PC-9 (cell line): ENCODE data around the gene LDB1. TPM values are rescaled to one million over a fixed set of nuclear protein-coding genes. Genes with fewer than 3 reads are reported as not detected.
A peak's percentile ranks its signal among the peaks of the same experiment; 100 is the strongest.

Experiments
- BruUV-seq: library from RNA; stranded (reverse); fragments of 400-500 nt; replicated peaks from 2 replicates; lab custom pipeline; 2021; lab: Mats Ljungman, UMichigan
- CTCF ChIA-PET: fragments of 300-600 bp; sonication (Branson Sonifier 250); formaldehyde crosslinking; loops from one replicate; lab custom pipeline; 2022; ENCODE audit warnings: antibody characterized with exemption; lab: Charles Lee
- POLR2A ChIA-PET: fragments of 300-600 bp; sonication (Branson Sonifier 250); formaldehyde crosslinking; loops from one replicate; lab custom pipeline; 2022; ENCODE audit warnings: antibody characterized with exemption; ENCODE audit not compliant: unreplicated experiment; lab: Charles Lee
- DNase-seq, 2 experiments: peaks; one replicate each; pipeline versions ENCODE4 v3.0.0 to v3.0.0-alpha.2; 2015 to 2022; ENCODE audit warnings: mixed read lengths in 1 of 2
- H2AFZ ChIP-seq: fragments of 200-600 bp; sonication (generic); 2 replicates; pipeline ENCODE4 v1.8.1; 2017; ENCODE audit warnings: antibody characterized with exemption
- H3F3A ChIP-seq: fragments of 200-600 bp; sonication (generic); 2 replicates; pipeline ENCODE4 v1.8.1; 2017; ENCODE audit warnings: antibody characterized with exemption, mild to moderate bottlenecking, low read depth; ENCODE audit not compliant: insufficient read depth
- H3K27ac ChIP-seq: fragments of 200-600 bp; sonication (generic); 2 replicates; pipeline ENCODE4 v1.6.1; 2016; ENCODE audit warnings: mixed run types
- H3K27me3 ChIP-seq: fragments of 200-600 bp; sonication (generic); 2 replicates; pipeline ENCODE4 v1.6.1; 2016; ENCODE audit warnings: low read depth, mixed run types; ENCODE audit not compliant: insufficient read depth
- H3K36me3 ChIP-seq: fragments of 200-600 bp; sonication (generic); 2 replicates; pipeline ENCODE4 v1.6.1; 2016; ENCODE audit warnings: low read depth, mixed run types
- H3K4me1 ChIP-seq: fragments of 200-600 bp; sonication (generic); replicated peaks from 2 replicates; pipeline ENCODE4 v1.6.1; 2016; ENCODE audit warnings: mixed run types; ENCODE audit not compliant: insufficient read depth
- H3K4me2 ChIP-seq: fragments of 200-600 bp; sonication (generic); 2 replicates; pipeline ENCODE4 v1.6.1; 2017; ENCODE audit warnings: mixed run types
- H3K4me3 ChIP-seq: fragments of 200-600 bp; sonication (generic); 2 replicates; pipeline ENCODE4 v1.6.1; 2016; ENCODE audit warnings: mixed run types
- H3K79me2 ChIP-seq: fragments of 200-600 bp; sonication (generic); 2 replicates; pipeline ENCODE4 v1.6.1; 2017; ENCODE audit warnings: low read depth, mixed run types
- H3K9me2 ChIP-seq: fragments of 200-600 bp; sonication (generic); 2 replicates; pipeline ENCODE4 v1.8.1; 2017; ENCODE audit warnings: mild to moderate bottlenecking; ENCODE audit not compliant: insufficient read depth
- H3K9me3 ChIP-seq: fragments of 200-600 bp; sonication (generic); 2 replicates; pipeline ENCODE4 v1.8.1; 2016; ENCODE audit warnings: low read depth; ENCODE audit not compliant: insufficient read depth
- H4K20me1 ChIP-seq: fragments of 200-600 bp; sonication (generic); 2 replicates; pipeline ENCODE4 v1.8.1; 2017; ENCODE audit not compliant: insufficient read depth
- EZH2 ChIP-seq: fragments of 200-600 bp; sonication (generic); IDR thresholded peaks from 2 replicates; pipeline ENCODE4 v1.8.0; 2017; ENCODE audit warnings: antibody characterized with exemption, low read depth
- intact Hi-C: fragments of 100-400 bp; cut with micrococcal nuclease; formaldehyde crosslinking; loops from one replicate; pipeline ENCODE4 v1.10.0; 2022; ENCODE audit not compliant: unreplicated experiment
- total RNA-seq: library from RNA; stranded (reverse); gene quantifications from 2 replicates; pipeline ENCODE4 v1.2.3, GENCODE V29; 2021
- TF ChIP-seq, protein P1 (sequence below): fragments of 200-600 bp; sonication (generic); conservative IDR thresholded peaks from 2 replicates; pipeline ENCODE4 v1.6.1; 2017; ENCODE audit warnings: mixed run types, antibody characterized with exemption, mild to moderate bottlenecking, moderate library complexity

LDB1 gene
- total RNA-seq, 1 experiment from 2014 or later: 38.5 TPM

DNA sequence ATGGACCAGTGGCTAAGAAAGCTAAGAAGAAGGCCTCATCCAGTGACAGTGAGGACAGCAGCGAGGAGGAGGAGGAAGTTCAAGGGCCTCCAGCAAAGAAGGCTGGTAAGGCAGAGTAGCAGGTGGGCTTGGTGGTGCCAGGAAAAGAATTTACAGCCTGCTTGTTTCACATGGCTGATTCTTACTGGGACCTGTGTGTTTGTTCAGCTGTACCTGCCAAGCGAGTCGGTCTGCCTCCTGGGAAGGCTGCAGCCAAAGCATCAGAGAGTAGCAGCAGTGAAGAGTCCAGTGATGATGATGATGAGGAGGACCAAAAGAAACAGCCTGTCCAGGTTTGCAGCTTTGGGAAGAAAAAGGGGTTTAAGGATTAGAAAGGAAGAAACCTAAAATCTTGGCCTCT is 37.1 kb upstream of the LDB1 start:
- Histone ChIP-seq H3K9me3 (no peaks in the 10 kb centered on the region), H4K20me1 (peaks cover 26% of the 10 kb centered on the region), H2AFZ (no peak overlapping the region), H3K79me2 (peaks cover 57% of the 10 kb centered on the region), H3K4me1 (peaks cover 11% of the 10 kb centered on the region; the same call in 1 of the 2 replicates), H3K36me3 (peaks cover 11% of the 10 kb centered on the region), H3K4me2 (no peak overlapping the region), H3K9me2 (no peaks in the 10 kb centered on the region), H3K27ac (no peak overlapping the region), H3K27me3 (no peaks in the 10 kb centered on the region), H3K4me3 (no peak overlapping the region), H3F3A (peaks cover 33% of the 10 kb centered on the region; the same call in 1 of the 2 replicates)
- TF ChIP-seq, protein P1, sequence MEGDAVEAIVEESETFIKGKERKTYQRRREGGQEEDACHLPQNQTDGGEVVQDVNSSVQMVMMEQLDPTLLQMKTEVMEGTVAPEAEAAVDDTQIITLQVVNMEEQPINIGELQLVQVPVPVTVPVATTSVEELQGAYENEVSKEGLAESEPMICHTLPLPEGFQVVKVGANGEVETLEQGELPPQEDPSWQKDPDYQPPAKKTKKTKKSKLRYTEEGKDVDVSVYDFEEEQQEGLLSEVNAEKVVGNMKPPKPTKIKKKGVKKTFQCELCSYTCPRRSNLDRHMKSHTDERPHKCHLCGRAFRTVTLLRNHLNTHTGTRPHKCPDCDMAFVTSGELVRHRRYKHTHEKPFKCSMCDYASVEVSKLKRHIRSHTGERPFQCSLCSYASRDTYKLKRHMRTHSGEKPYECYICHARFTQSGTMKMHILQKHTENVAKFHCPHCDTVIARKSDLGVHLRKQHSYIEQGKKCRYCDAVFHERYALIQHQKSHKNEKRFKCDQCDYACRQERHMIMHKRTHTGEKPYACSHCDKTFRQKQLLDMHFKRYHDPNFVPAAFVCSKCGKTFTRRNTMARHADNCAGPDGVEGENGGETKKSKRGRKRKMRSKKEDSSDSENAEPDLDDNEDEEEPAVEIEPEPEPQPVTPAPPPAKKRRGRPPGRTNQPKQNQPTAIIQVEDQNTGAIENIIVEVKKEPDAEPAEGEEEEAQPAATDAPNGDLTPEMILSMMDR: no peak
- no peak for TF ChIP-seq EZH2
- BruUV-seq: no TSS peak
- intact Hi-C loops: loop anchor here (10.0 kb wide), 1 partner anchor 348 kb away; the partner anchor contains the start of genes ACTR1A and SUFU
- ChIA-PET CTCF (interaction anchor here (0.6 kb wide), 1 partner anchor 455 kb away, joined by 4 read pairs; no protein-coding TSS in a partner anchor), POLR2A (no interaction called here)
- DNase-seq: no peak

DNA sequence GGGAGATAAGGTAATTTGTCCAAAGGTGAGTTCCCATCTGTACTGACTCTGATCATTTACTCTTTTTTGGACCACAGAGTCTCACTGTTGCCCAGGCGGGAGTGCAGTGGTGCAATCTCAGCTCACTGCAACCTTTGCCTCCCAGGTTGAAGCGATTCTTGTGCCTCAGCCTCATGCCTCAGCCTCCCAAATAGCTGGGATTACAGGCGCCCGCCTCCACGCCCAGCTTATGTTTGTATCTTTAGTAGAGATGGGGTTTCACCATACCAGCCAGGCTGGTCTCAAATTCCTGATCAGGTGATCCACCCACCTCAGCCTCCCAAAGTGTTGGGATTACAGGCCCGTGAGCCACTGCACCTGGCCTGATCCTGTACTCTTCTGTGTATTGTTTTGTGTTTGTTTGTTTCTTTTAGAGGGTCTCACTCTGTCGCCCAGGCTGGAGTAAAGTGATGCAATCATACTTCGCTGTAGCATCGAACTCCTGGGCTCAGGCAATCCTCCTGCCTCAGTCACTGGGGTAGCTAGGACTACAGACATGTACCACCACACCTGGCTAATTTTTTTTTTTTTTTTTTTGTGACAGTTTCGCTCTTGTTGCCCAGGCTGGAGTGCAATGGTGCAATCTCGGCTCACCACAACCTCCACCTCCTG is 34.4 kb upstream of the LDB1 start:
- intact Hi-C loops: loop anchor here (10.0 kb wide), 1 partner anchor 350 kb away; the partner anchor contains the start of genes ACTR1A and SUFU
- Histone ChIP-seq H3K9me2 (no peaks in the 10 kb centered on the region), H3K36me3 (peaks cover 11% of the 10 kb centered on the region), H3K79me2 (peaks cover 57% of the 10 kb centered on the region), H3F3A (peaks cover 50% of the 10 kb centered on the region), H3K4me2 (peak overlapping the region; percentile 98), H4K20me1 (peaks cover 36% of the 10 kb centered on the region), H3K4me1 (peaks cover 32% of the 10 kb centered on the region), H3K4me3 (peak overlapping the region; percentile 76; the same call in 1 of the 2 replicates), H3K27ac (no peak overlapping the region), H3K27me3 (no peaks in the 10 kb centered on the region), H3K9me3 (no peaks in the 10 kb centered on the region), H2AFZ (no peak overlapping the region)
- CTCF ChIA-PET: no interaction called here
- DNase-seq: no peak
- POLR2A ChIA-PET: no interaction called here
- no TSS peak for BruUV-seq
- TF ChIP-seq, protein P1: no peak
- TF ChIP-seq EZH2: no peak

DNA sequence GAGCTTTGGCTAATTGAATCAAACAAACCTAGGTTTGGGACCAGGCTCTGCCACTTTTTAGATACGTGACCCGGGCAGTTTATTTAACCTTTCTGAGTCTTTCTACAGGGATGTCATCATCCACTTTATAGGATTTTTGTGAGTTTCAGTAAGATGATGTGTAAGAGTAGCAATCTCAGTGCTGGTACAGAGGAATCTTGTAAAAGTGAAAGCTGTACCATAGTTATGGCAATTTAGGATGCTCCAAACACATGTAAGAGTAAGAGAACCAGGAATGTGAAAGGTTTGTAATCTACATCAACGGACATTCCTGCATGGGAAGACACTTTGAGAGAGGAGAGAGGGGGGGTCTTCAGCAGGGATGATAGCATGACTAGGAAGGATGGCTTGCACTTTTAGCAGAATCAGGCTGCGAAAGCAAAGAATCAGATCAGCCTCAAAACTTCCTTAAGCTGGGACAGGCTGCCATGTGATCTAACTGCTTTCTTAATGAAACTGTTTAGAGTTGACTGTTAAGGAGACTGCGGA is 33.0 kb upstream of the LDB1 start:
- BruUV-seq: no TSS peak
- no peaks in the 10 kb centered on the region for H3K9me2 ChIP-seq
- H3K27me3 ChIP-seq: no peaks in the 10 kb centered on the region
- H2AFZ ChIP-seq: no peak overlapping the region
- peak overlapping the region; percentile 98 for H3K4me2 ChIP-seq
- TF ChIP-seq, protein P1: no peak
- no peak for TF ChIP-seq EZH2
- H3K4me1 ChIP-seq: peaks cover 32% of the 10 kb centered on the region
- CTCF ChIA-PET: no interaction called here
- H3K36me3 ChIP-seq: peaks cover 10% of the 10 kb centered on the region
- no peaks in the 10 kb centered on the region for H3K9me3 ChIP-seq
- peak overlapping the region; percentile 98 for H3K27ac ChIP-seq
- H4K20me1 ChIP-seq: peaks cover 31% of the 10 kb centered on the region
- peaks cover 50% of the 10 kb centered on the region for H3F3A ChIP-seq
- intact Hi-C loops: loop anchor here (2.0 to 10.0 kb wide), 2 partner anchors 38 to 352 kb away; partner anchors contain the start of genes ACTR1A and SUFU
- no peak for DNase-seq
- H3K4me3 ChIP-seq: peak overlapping the region; percentile 76
- H3K79me2 ChIP-seq: peaks cover 54% of the 10 kb centered on the region
- POLR2A ChIA-PET: no interaction called here
